ENCODE data around the gene VSIR.

Gene VSIR

GRCh38 chr10:71727105-71727737 lies 46.1 kb downstream of the VSIR start:
- DNase-seq, result no peak

- no peak for DNase-seq
These were observed 46.7 kb downstream of the VSIR start for GRCh38 chr10:71726580-71727104.

- DNase-seq, result no peak
These were observed 47.2 kb downstream of the VSIR start for GRCh38 chr10:71725998-71726579.

GRCh38 chr10:71725249-71725648 lies 48.1 kb downstream of the VSIR start:
- no peak for DNase-seq

GRCh38 chr10:71724539-71724938 lies 48.8 kb downstream of the VSIR start:
- DNase-seq, result no peak

- DNase-seq, result no peak
These were observed 50.0 kb downstream of the VSIR start for GRCh38 chr10:71723311-71723710.

GRCh38 chr10:71722849-71723248 lies 50.5 kb downstream of the VSIR start:
- DNase-seq, result no peak

- no peak for DNase-seq
These were observed 52.0 kb downstream of the VSIR start for GRCh38 chr10:71721313-71721712.

- no peak for DNase-seq
These were observed 53.0 kb downstream of the VSIR start for GRCh38 chr10:71720288-71720687.

- no peak for DNase-seq
These were observed 53.7 kb downstream of the VSIR start, which contains the start of gene C10orf105 for GRCh38 chr10:71719464-71720201. TSS of gene C10orf105 (minus strand) at chr10:71719778. CDS start at chr10:71716337, 3,441 bp downstream.

- DNase-seq, result no peak
These were observed 54.3 kb downstream of the VSIR start for GRCh38 chr10:71719042-71719441.

- no peak for DNase-seq
These were observed 55.1 kb downstream of the VSIR start for GRCh38 chr10:71718165-71718698.

- no peak for DNase-seq
These were observed 55.8 kb downstream of the VSIR start for GRCh38 chr10:71717551-71717951.

- DNase-seq, result no peak
These were observed 56.3 kb downstream of the VSIR start for GRCh38 chr10:71717056-71717455.

GRCh38 chr10:71716426-71716825 lies 56.9 kb downstream of the VSIR start:
- DNase-seq, result no peak

GRCh38 chr10:71715860-71716259 lies 57.5 kb downstream of the VSIR start:
- DNase-seq, result no peak

- DNase-seq, result no peak
These were observed 58.3 kb downstream of the VSIR start for GRCh38 chr10:71715026-71715425.

- no peak for DNase-seq
These were observed 58.7 kb downstream of the VSIR start for GRCh38 chr10:71714592-71714991.

- no peak for DNase-seq
These were observed 59.3 kb downstream of the VSIR start for GRCh38 chr10:71714031-71714410.

- no peak for DNase-seq
These were observed 59.9 kb downstream of the VSIR start for GRCh38 chr10:71713135-71714030.

GRCh38 chr10:71712572-71713134 lies 60.7 kb downstream of the VSIR start:
- no peak for DNase-seq

GRCh38 chr10:71712170-71712569 lies 61.1 kb downstream of the VSIR start:
- DNase-seq, result no peak
